Stimulated activated CD4-positive, alpha-beta T cell treated with anti-CD3 and anti-CD28 coated beads, TNF-alpha, amount 100 ng/mL, for 4 hours (primary cell): ENCODE results near the gene PIF1.

Source experiments
- DNase-seq, 3 experiments: peaks; one replicate each; pipeline ENCODE4 v3.0.0-alpha.2; 2020; ENCODE audit warnings: low read depth in 3 of 3

PIF1 gene

GRCh38 chr15:64774629-64775493, 50.6 kb downstream of the PIF1 start:
- no peak for DNase-seq

DNA sequence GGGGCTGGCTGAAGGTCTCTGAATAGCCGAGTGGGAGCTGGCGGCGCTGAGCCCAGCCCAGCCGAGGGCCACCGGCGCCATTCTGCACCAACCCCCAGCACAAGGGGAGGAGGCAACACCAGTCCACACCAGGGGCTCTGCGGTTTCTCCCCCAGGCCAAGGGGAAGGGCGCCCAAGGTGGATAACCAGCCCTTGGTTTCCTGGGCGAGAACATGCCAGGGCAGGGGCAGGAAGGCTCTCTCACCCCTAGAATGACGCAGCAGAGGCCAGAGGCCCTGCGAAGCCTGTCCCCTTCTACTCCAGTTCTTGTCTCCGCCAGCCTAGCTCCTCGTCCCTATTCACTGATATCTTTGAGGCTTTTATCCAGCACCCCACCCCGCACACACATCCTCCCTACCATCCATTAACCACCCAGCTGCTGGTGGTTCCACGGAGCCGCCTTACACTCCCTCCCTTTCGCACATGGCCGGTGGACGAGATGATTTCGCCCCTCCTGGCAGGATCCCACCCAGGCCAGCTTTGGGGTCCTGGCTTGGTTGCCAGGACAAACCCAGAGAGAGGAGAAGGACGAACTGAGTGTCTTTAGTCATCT, 51.3 kb downstream of the PIF1 start:
- no peak for DNase-seq

DNA sequence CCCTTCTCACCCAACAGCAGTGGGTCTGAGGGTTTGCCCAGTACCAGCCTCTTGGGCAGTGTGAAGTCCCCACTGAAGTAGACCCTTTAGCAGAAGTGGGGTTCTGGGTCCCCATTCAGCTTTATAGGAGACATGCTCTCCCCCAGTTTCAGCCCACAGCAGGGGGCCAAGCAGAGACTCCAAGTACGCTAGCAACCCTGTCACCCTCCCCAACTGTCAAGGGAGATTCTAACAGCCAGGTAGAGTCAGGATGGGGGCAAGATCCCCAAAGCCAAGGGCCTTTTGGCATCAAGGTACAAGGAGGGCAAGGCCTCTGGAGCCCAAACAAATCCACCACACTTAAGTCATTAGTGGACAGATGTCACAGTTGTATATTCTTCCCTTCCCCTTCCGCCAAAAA, 51.8 kb downstream of the PIF1 start:
- DNase-seq, result no peak

DNA sequence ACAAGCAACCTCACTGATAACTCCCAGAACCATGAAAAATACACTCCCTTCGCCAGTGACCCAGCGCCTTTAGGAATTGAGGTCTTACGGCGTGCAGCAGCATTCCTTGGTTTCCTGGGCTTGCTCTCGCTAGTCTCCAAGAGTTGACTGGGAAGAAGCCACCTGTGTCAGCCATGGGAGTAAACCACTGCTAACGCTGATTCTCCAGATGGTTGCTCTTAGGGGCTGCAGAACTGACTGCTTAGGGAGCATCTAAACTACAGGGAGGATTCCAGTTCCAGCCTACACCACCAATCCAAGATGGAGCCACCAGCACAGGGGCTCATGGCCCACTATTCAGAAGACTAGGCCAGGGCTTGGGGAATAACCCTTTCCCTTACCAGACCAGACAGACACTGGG, 52.5 kb downstream of the PIF1 start:
- no peak for DNase-seq

DNA sequence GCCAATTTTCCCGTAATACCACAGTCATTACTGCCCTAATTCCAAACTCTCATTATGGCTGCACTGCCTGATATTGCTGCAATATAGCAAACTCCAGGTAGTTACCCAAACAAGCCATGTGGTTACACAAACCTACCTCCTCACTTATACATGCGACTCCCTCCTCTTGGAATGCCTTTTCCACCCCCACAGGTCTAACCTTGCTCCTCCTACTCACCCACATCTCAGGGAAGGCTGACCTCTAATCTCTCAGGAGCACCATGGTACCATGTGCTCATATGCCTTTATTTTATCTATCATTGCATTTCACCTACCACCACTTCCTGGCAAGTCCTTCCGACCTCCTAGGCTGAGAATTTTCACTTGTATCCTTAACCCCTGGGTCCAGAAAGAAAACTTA, 53.0 kb downstream of the PIF1 start:
- DNase-seq, result no peak

DNA sequence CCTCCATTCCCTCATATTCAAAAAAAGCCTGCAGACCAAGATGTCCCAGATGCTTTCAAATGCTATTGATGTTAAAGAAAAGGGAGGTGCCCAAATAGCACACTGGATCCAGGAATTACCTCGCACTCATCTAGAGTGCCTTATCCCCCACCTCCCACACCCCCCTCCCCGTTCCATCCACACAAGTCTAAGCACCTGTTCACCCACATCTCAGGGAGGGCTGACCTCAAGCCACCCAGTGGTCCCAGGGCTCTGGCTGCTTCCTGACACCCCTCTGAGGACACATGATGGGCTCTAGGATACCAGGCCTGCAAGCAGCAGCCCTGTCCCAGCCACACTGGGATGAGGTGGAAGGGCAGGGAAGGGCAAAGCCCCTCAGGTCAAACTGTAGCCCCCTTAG, 54.8 kb downstream of the PIF1 start:
- DNase-seq, result no peak

DNA sequence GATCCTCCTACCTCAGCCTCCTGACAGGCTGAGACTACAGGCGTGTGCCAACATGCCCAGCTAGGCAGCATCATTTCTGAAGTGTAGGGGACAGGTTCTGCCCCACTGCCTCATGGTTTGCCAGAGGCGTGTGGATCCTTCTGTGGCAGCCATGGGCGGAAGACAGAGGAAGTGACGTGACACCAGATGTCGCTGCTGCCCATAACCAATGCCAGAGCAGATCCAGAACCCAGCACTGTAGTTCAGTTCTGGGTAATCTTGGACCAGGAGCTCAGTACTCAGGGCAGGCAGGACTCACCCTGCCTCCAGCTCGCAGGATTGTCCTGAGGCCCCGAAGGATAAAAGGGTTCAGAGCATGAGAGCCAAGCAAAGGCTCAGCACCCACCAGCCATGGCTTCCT, 58.2 kb downstream of the PIF1 start:
- DNase-seq, result no peak

GRCh38 chr15:64766058-64766457, 59.4 kb downstream of the PIF1 start:
- no peak for DNase-seq
